Vagina (tissue), 2 donors: ENCODE results near the gene PLIN1.
A peak's percentile ranks its signal among the peaks of the same experiment; 100 is the strongest.

Experiments
- POLR2A ChIP-seq, 2 donors: fragments of 450-650 bp; IDR thresholded peaks; one replicate each; pipeline ENCODE4 v1.6.1; 2017; ENCODE audit warnings: antibody characterized with exemption in 2 of 2, mild to moderate bottlenecking in 2 of 2, moderate library complexity in 2 of 2
- POLR2AphosphoS5 ChIP-seq, 2 donors: sonication (generic); formaldehyde crosslinking; IDR thresholded peaks; one replicate each; pipeline ENCODE4 v1.9.0; 2017; ENCODE audit warnings: antibody characterized with exemption in 2 of 2, mild to moderate bottlenecking in 2 of 2, low read depth in 1 of 2; ENCODE audit not compliant: insufficient read depth in 1 of 2
- TF ChIP-seq, protein P1 (sequence below), 3 experiments: fragments of 450-650 bp in 2 of 3; fragments of 200-600 bp in 1 of 3; sonication (generic) in 1 of 3; IDR thresholded peaks; one replicate each; pipeline ENCODE4 v1.5.1; 2017 to 2019; ENCODE audit warnings: antibody characterized with exemption in 3 of 3, mild to moderate bottlenecking in 2 of 3, moderate library complexity in 2 of 3

DNA sequence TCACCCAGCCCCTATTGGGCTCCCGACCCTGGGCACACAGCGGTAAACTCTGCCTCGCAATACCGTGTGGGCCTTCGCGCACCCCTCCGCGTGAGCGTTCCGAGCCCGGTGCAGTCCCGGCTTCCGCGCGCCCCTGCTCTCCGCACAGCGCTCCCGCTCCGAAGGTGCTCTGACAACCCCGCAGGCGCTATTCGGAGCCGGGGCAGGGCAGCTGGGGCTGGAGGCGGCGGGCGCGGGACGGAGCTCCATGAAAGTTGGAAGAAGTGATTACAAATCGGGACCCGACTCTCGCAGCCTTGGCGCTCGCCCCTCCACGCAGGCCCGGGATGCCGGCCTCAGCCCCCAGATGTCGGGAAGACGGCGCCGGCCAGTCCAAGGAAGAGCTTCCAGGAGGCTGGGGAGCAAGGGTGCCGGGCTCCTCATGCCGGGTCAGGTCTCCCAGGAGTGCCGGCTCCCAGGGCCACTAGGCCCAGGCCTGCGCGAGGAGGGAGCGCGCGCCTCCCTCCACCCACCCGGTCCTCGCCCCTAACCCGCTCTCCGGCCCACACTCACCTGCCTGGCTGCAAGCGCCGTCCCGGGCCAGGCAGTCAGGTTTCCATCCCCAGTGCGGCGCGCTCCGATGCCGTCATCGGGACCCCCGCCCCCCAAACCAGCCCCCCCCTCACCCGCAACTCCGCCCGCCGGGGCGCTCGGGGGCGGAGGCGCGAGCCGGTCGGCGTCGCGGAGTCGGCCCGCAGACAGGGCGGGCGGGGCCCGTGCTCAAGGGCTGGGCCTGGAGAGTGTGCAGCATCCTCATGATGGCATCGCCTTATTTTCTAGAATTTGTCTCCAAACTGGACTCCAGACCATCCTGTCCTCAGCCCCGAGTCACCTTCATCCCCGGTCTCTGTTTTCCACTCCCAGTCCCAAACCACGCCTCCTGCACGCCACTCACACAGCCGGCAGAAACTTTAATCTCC is 24.0 kb downstream of the PLIN1 start, which contains the start of gene KIF7:
- TF ChIP-seq, protein P1, sequence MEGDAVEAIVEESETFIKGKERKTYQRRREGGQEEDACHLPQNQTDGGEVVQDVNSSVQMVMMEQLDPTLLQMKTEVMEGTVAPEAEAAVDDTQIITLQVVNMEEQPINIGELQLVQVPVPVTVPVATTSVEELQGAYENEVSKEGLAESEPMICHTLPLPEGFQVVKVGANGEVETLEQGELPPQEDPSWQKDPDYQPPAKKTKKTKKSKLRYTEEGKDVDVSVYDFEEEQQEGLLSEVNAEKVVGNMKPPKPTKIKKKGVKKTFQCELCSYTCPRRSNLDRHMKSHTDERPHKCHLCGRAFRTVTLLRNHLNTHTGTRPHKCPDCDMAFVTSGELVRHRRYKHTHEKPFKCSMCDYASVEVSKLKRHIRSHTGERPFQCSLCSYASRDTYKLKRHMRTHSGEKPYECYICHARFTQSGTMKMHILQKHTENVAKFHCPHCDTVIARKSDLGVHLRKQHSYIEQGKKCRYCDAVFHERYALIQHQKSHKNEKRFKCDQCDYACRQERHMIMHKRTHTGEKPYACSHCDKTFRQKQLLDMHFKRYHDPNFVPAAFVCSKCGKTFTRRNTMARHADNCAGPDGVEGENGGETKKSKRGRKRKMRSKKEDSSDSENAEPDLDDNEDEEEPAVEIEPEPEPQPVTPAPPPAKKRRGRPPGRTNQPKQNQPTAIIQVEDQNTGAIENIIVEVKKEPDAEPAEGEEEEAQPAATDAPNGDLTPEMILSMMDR (IDR thresholded peaks at IDR 0.05): no peak
- TF ChIP-seq POLR2AphosphoS5 (IDR thresholded peaks at IDR 0.05; ENCODE audit: insufficient read depth in 1 of 2, low read depth in 1 of 2) (peak in 1 of 2 donors; percentile 36), POLR2A (IDR thresholded peaks at IDR 0.05) (no peak)
